ENCODE measurements around the gene PI4KA. TPM values are rescaled to one million over a fixed set of nuclear protein-coding genes. Genes with fewer than 3 reads are reported as not detected.

Gene PI4KA
- total and polyA plus RNA-seq, 2 donors from 2014 or later = 37.3 to 92.8 TPM

DNA sequence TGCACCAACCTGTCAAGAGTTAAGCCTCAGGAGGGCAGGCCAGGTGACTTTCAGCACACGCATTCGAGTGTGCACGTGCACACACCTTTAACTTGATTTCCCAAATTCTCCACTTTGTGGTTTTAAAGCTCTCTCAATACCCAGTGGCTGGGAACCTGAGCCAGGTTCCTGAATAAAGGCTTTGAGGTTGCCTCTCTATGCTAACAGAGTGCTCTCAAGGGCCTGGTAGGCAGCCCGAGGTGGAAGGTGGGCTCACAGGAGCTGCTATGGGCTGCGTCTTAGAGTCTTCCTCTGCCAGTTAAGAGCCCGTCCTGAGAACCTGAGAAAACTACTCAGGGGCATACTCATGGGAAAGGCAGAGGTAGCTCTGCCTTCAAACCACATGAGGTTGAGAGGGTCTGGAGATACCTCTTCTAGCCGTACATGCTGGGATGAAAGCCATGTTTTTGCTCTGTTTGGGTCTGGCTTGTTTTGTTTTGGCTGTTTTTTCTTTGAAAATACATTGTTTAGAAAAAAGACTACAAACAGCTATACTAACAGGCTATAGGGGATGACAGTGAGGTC, 96.3 kb downstream of the PI4KA start:
- H3K9me3 ChIP-seq (ENCODE audit: control insufficient read depth in 2 of 3, insufficient read depth in 1 of 3, low read length in 3 of 3) = no peaks in the 10 kb centered on the region
- peaks cover 5 to 40% (median 27%) of the 10 kb centered on the region in 3 donors for H3K36me3 ChIP-seq (ENCODE audit: control insufficient read depth in 2 of 3, insufficient read depth in 3 of 3, low read length in 3 of 3)
- no peak overlapping the region for H3K27ac ChIP-seq (ENCODE audit: low read depth in 2 of 2, low read length in 2 of 2)
- no peak for FAIRE-seq
- TF ChIP-seq, protein P1, sequence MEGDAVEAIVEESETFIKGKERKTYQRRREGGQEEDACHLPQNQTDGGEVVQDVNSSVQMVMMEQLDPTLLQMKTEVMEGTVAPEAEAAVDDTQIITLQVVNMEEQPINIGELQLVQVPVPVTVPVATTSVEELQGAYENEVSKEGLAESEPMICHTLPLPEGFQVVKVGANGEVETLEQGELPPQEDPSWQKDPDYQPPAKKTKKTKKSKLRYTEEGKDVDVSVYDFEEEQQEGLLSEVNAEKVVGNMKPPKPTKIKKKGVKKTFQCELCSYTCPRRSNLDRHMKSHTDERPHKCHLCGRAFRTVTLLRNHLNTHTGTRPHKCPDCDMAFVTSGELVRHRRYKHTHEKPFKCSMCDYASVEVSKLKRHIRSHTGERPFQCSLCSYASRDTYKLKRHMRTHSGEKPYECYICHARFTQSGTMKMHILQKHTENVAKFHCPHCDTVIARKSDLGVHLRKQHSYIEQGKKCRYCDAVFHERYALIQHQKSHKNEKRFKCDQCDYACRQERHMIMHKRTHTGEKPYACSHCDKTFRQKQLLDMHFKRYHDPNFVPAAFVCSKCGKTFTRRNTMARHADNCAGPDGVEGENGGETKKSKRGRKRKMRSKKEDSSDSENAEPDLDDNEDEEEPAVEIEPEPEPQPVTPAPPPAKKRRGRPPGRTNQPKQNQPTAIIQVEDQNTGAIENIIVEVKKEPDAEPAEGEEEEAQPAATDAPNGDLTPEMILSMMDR (IDR thresholded peaks at IDR 0.05; ENCODE audit: borderline replicate concordance, extremely low read depth, insufficient read depth) = no peak
- no peak overlapping the region for H3K4me3 ChIP-seq (ENCODE audit: low read length in 3 of 3)
- H3K4me1 ChIP-seq (ENCODE audit: control insufficient read depth in 2 of 3, insufficient read depth in 2 of 3, low read depth in 1 of 3, low read length in 3 of 3) = no peaks in the 10 kb centered on the region
- intact Hi-C loops (cut with DNase I) = no loop called here
- no peak overlapping the region for H3K9ac ChIP-seq (ENCODE audit: low read length in 3 of 3)
- H3K27me3 ChIP-seq (ENCODE audit: control insufficient read depth, insufficient read depth, low read length) = no peaks in the 10 kb centered on the region
- no peak for DNase-seq

DNA sequence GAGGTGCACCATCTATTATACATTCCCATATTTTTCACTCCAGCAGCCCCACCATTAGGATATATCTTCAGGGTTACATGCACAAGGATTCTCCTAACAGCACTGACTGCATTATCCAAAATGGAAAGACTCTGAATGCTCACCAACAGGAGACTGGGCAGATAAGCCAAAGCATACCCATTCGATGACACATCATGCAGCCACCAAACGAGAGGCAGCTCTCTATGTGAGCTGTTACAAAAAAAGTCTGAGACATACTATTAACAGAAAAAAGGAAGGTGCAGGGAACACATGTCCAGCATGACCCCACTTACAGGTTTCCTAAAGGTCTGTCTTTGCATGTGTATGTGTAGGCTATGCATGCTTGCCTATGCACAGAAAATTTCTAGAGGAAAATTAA, 97.1 kb downstream of the PI4KA start:
- no peak overlapping the region for H3K4me3 ChIP-seq (ENCODE audit: low read length in 3 of 3)
- intact Hi-C loops (cut with DNase I) = no loop called here
- no peak overlapping the region for H3K27ac ChIP-seq (ENCODE audit: low read depth in 2 of 2, low read length in 2 of 2)
- no peaks in the 10 kb centered on the region for H3K27me3 ChIP-seq (ENCODE audit: control insufficient read depth, insufficient read depth, low read length)
- peaks cover 5 to 40% (median 27%) of the 10 kb centered on the region in 3 donors for H3K36me3 ChIP-seq (ENCODE audit: control insufficient read depth in 2 of 3, insufficient read depth in 3 of 3, low read length in 3 of 3)
- DNase-seq (no peak), FAIRE-seq (no peak)
- no peaks in the 10 kb centered on the region for H3K9me3 ChIP-seq (ENCODE audit: control insufficient read depth in 2 of 3, insufficient read depth in 1 of 3, low read length in 3 of 3)
- TF ChIP-seq, protein P1 (IDR thresholded peaks at IDR 0.05; ENCODE audit: borderline replicate concordance, extremely low read depth, insufficient read depth) = no peak
- no peaks in the 10 kb centered on the region for H3K4me1 ChIP-seq (ENCODE audit: control insufficient read depth in 2 of 3, insufficient read depth in 2 of 3, low read depth in 1 of 3, low read length in 3 of 3)
- H3K9ac ChIP-seq (ENCODE audit: low read length in 3 of 3) = no peak overlapping the region

DNA sequence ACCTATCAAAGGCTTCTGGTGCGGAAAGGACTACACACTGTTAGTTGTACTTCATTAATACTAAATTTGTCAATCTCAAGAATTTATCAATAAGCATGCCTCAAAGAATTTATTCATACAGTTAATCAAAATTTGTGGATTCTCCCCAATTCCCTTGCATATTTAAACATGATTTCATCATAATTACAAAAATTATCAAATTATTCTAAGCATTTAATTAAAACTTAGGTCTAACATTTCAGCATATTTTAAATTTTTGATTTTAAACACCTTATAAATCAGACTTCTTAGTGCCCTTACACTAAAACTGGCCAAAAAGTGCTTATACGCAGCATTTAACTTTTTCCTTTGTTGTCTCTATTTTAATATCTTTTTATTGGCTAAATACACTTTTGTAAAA, 98.5 kb downstream of the PI4KA start:
- H3K27ac ChIP-seq (ENCODE audit: low read depth in 2 of 2, low read length in 2 of 2) = no peak overlapping the region
- H3K4me3 ChIP-seq (ENCODE audit: low read length in 3 of 3) = no peak overlapping the region
- no peak for DNase-seq
- TF ChIP-seq, protein P1 (IDR thresholded peaks at IDR 0.05; ENCODE audit: borderline replicate concordance, extremely low read depth, insufficient read depth) = no peak
- intact Hi-C loops (cut with DNase I) = no loop called here
- H3K9me3 ChIP-seq (ENCODE audit: control insufficient read depth in 2 of 3, insufficient read depth in 1 of 3, low read length in 3 of 3) = no peaks in the 10 kb centered on the region
- H3K27me3 ChIP-seq (ENCODE audit: control insufficient read depth, insufficient read depth, low read length) = no peaks in the 10 kb centered on the region
- peaks cover 5 to 33% (median 23%) of the 10 kb centered on the region in 3 donors for H3K36me3 ChIP-seq (ENCODE audit: control insufficient read depth in 2 of 3, insufficient read depth in 3 of 3, low read length in 3 of 3)
- H3K4me1 ChIP-seq (ENCODE audit: control insufficient read depth in 2 of 3, insufficient read depth in 2 of 3, low read depth in 1 of 3, low read length in 3 of 3) = no peaks in the 10 kb centered on the region
- no peak for FAIRE-seq
- no peak overlapping the region for H3K9ac ChIP-seq (ENCODE audit: low read length in 3 of 3)

DNA sequence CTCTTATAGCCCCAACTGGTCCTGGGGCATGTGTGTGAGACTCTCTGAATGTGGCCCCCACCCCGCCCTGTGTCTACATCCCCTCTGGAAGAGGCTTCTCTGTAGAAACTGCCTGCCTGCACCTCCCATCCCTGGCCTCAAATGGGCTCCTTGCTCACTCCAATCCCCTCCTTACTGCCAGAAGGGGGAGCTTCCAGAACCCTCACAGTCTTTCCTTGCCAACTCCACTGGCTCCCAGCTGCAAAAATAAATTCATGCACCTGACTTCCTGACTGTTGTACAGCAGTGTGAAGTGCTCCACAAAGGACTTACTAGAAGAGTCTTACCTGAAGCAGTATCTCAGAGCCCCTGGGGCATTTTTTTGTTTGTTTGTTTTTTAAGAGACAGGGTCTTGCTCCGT, 99.9 kb downstream of the PI4KA start:
- H3K9ac ChIP-seq (ENCODE audit: low read length in 3 of 3) = no peak overlapping the region
- no peaks in the 10 kb centered on the region for H3K27me3 ChIP-seq (ENCODE audit: control insufficient read depth, insufficient read depth, low read length)
- peaks cover under 1 to 19% (median 9%) of the 10 kb centered on the region in 3 donors for H3K36me3 ChIP-seq (ENCODE audit: control insufficient read depth in 2 of 3, insufficient read depth in 3 of 3, low read length in 3 of 3)
- FAIRE-seq = no peak
- no peaks in the 10 kb centered on the region for H3K9me3 ChIP-seq (ENCODE audit: control insufficient read depth in 2 of 3, insufficient read depth in 1 of 3, low read length in 3 of 3)
- no peaks in the 10 kb centered on the region for H3K4me1 ChIP-seq (ENCODE audit: control insufficient read depth in 2 of 3, insufficient read depth in 2 of 3, low read depth in 1 of 3, low read length in 3 of 3)
- no peak overlapping the region for H3K27ac ChIP-seq (ENCODE audit: low read depth in 2 of 2, low read length in 2 of 2)
- H3K4me3 ChIP-seq (ENCODE audit: low read length in 3 of 3) = no peak overlapping the region
- no peak for DNase-seq
- TF ChIP-seq, protein P1 (IDR thresholded peaks at IDR 0.05; ENCODE audit: borderline replicate concordance, extremely low read depth, insufficient read depth) = no peak
- intact Hi-C loops (cut with DNase I) = no loop called here
